HepG2 (cell line): ENCODE data around the gene TLCD1. TPM values are rescaled to one million over a fixed set of nuclear protein-coding genes. Genes with fewer than 3 reads are reported as not detected.

Experiments
- ASH2L ChIP-seq: fragments of 300-600, 200-600 bp; sonication (generic); IDR thresholded peaks from 2 replicates; pipeline ENCODE4 v1.7.0; 2017; ENCODE audit warnings: low read depth, mild to moderate bottlenecking, moderate library complexity, mixed read lengths, low read length; ENCODE audit not compliant: insufficient read length
- BCL3 ChIP-seq: sonication (generic); formaldehyde crosslinking; IDR thresholded peaks from 2 replicates; pipeline ENCODE4 v1.5.1; 2020; ENCODE audit warnings: mild to moderate bottlenecking, missing genetic modification reagents, moderate library complexity
- DMAP1 ChIP-seq: IDR thresholded peaks from 2 replicates; pipeline ENCODE4 v1.6.1; 2016
- FOXK1 ChIP-seq: sonication (generic); formaldehyde crosslinking; IDR thresholded peaks from 2 replicates; pipeline ENCODE4 v1.4.0; 2020; ENCODE audit warnings: low read depth, missing genetic modification reagents, borderline replicate concordance
- FOXM1 ChIP-seq: sonication (generic); formaldehyde crosslinking; IDR thresholded peaks from 2 replicates; pipeline ENCODE4 v1.5.0; 2020; ENCODE audit warnings: missing genetic modification reagents
- HMGXB4 ChIP-seq, 2 experiments: sonication (generic) in 1 of 2; formaldehyde crosslinking in 1 of 2; IDR thresholded peaks; 2 replicates each; pipeline versions ENCODE4 v1.4.0 to v1.6.1; 2018 to 2020; ENCODE audit warnings: missing genetic modification reagents in 2 of 2, borderline replicate concordance in 1 of 2, low read depth in 1 of 2, mild to moderate bottlenecking in 1 of 2, missing biosample characterization in 1 of 2
- KAT8 ChIP-seq: IDR thresholded peaks from 2 replicates; pipeline ENCODE4 v1.6.1; 2016; ENCODE audit warnings: missing genetic modification reagents, missing compliant biosample characterization
- KLF12 ChIP-seq: sonication (generic); formaldehyde crosslinking; IDR thresholded peaks from 2 replicates; pipeline ENCODE4 v1.4.0; 2020; ENCODE audit warnings: missing genetic modification reagents, borderline replicate concordance
- MNT ChIP-seq: fragments of 450-650 bp; IDR thresholded peaks from 2 replicates; pipeline ENCODE4 v1.6.1; 2016
- PHF5A ChIP-seq: IDR thresholded peaks from one replicate; pipeline ENCODE4 v1.6.1; 2018; ENCODE audit warnings: low read depth, missing genetic modification reagents; ENCODE audit not compliant: unreplicated experiment
- TEAD3 ChIP-seq: optimal IDR thresholded peaks from 2 replicates; pipeline ENCODE3; 2016; ENCODE audit warnings: borderline replicate concordance
- THAP11 ChIP-seq: IDR thresholded peaks from 2 replicates; pipeline ENCODE4 v1.6.1; 2016; ENCODE audit warnings: missing biosample characterization, missing genetic modification reagents
- THAP7 ChIP-seq: sonication (generic); formaldehyde crosslinking; IDR thresholded peaks from 2 replicates; pipeline ENCODE4 v1.8.1; 2023; ENCODE audit warnings: mild to moderate bottlenecking, missing genetic modification reagents
- TOPORS ChIP-seq: sonication (generic); formaldehyde crosslinking; IDR thresholded peaks from 2 replicates; pipeline ENCODE4 v1.8.0; 2023; ENCODE audit warnings: mild to moderate bottlenecking, missing genetic modification reagents
- ZBTB2 ChIP-seq: sonication (generic); formaldehyde crosslinking; IDR thresholded peaks from 2 replicates; pipeline ENCODE4 v1.8.0; 2022; ENCODE audit warnings: low read depth, missing genetic modification reagents
- ZBTB49 ChIP-seq: sonication (generic); formaldehyde crosslinking; IDR thresholded peaks from 2 replicates; pipeline ENCODE4 v1.4.0; 2020; ENCODE audit warnings: missing genetic modification reagents, borderline replicate concordance
- ZFP62 ChIP-seq: sonication (generic); formaldehyde crosslinking; IDR thresholded peaks from 2 replicates; pipeline ENCODE4 v1.4.0; 2020; ENCODE audit warnings: missing genetic modification reagents
- ZNF776 ChIP-seq: sonication (generic); formaldehyde crosslinking; IDR thresholded peaks from 2 replicates; pipeline ENCODE4 v1.4.0; 2020; ENCODE audit warnings: mild to moderate bottlenecking, missing genetic modification reagents
- ZSCAN12 ChIP-seq: sonication (generic); formaldehyde crosslinking; IDR thresholded peaks from 2 replicates; pipeline ENCODE4 v1.9.0; 2021; ENCODE audit warnings: mild to moderate bottlenecking, missing genetic modification reagents
- polyA plus RNA-seq, 8 experiments: library from polyadenylated mRNA; depleted of rRNA in 3 of 8; stranded (reverse) in 7 of 8; unstranded in 1 of 8; fragments of >200 nt; fragmentation: Illumina TruSeq in 4 of 8; extraction: Trizol in 4 of 8; gene quantifications; 2 replicates each; pipeline versions ENCODE4 v1.2.1 to v1.2.3, GENCODE V29; 2011 to 2016; ENCODE audit warnings: low read depth in 4 of 8, missing spikeins in 1 of 8, mixed read lengths in 1 of 8; ENCODE audit not compliant: insufficient read depth in 1 of 8
- total RNA-seq, 5 experiments: library from RNA; depleted of rRNA; stranded (reverse); fragments of >200 nt; fragmentation: Illumina TruSeq; extraction: Trizol; gene quantifications; 2 replicates each; pipeline ENCODE4 v1.2.3, GENCODE V29; 2016; ENCODE audit warnings: low read depth in 1 of 5

Gene TLCD1
- total and polyA plus RNA-seq, 2 of the 13 experiments (the other 11 are each of a cell fraction or from before 2014, with no cell fraction given): 14.9 to 19.6 TPM

- TF ChIP-seq BCL3 (CRISPR knock-in tag) (peak; percentile 67), ZBTB49 (no peak), FOXM1 (CRISPR knock-in tag) (0 out of 2 replicates have a peak, but pooled peaks have one; percentile 34), KLF12 (CRISPR knock-in tag) (no peak; the same call in 1 of the 2 replicates), MNT (peak; percentile 21; the same call in 1 of the 2 replicates), ZFP62 (CRISPR knock-in tag) (0 out of 2 replicates have a peak, but pooled peaks have one; percentile 5), ZSCAN12 (CRISPR knock-in tag) (0 out of 2 replicates have a peak, but pooled peaks have one; percentile 2), ZNF776 (no peak), PHF5A (CRISPR knock-in tag) (peak; percentile 6), DMAP1 (peak; percentile 76), THAP11 (peak; percentile 69), KAT8 (CRISPR knock-in tag) (peak; percentile 64; the same call in 1 of the 2 replicates), TEAD3 (CRISPR knock-in tag) (peak; percentile 55), TOPORS (CRISPR knock-in tag) (peak; percentile 49; the same call in 1 of the 2 replicates), THAP7 (CRISPR knock-in tag) (no peak), HMGXB4 (CRISPR knock-in tag; IDR thresholded peaks at IDR 0.05; ENCODE audit: borderline replicate concordance in 1 of 2, low read depth in 1 of 2) (peak in 1 of 2 experiments; percentile 70; a peak in 1 of 4 replicates), ASH2L (peak; percentile 56), ZBTB2 (CRISPR knock-in tag) (peak; percentile 56), FOXK1 (CRISPR knock-in tag) (no peak)
Measured at GRCh38 chr17:28728364-28729200, 2.5 kb upstream of the TLCD1 start, which contains the start of gene NEK8 (continued).
